HK-2 (cell line): ENCODE data around the gene HSPA9.

ENCODE experiments used
- DNase-seq: peaks from one replicate; pipeline ENCODE4 v3.0.0-alpha.2; 2018; ENCODE audit not compliant: unreplicated experiment

The HSPA9 gene

DNA sequence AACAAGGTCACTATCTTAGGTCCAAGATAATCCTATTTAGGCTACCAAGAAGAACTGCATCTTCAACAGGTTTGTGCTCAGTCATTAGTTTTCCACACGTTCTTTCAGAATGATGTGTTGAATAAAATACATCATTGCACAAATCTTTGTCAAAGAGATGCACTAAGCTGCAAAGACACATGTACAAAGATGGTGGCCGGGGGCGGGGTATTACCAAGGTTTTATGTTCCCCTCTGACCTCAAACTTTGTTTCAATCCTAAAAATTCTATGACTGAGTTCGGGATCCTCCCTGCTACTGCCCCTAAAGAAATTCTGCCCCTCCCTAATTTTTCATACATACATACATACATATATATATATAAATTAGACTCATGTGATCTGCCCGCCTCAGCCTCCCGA, 14.2 kb downstream of the HSPA9 start:
- DNase-seq = no peak

- no peak for DNase-seq
Observed at GRCh38 chr5:138559937-138560336, 15.3 kb downstream of the HSPA9 start.

GRCh38 chr5:138557677-138558076, 17.5 kb downstream of the HSPA9 start:
- DNase-seq = no peak

GRCh38 chr5:138554143-138554542, 21.1 kb downstream of the HSPA9 start:
- no peak for DNase-seq

GRCh38 chr5:138553437-138554095, 21.6 kb downstream of the HSPA9 start:
- no peak for DNase-seq

DNA sequence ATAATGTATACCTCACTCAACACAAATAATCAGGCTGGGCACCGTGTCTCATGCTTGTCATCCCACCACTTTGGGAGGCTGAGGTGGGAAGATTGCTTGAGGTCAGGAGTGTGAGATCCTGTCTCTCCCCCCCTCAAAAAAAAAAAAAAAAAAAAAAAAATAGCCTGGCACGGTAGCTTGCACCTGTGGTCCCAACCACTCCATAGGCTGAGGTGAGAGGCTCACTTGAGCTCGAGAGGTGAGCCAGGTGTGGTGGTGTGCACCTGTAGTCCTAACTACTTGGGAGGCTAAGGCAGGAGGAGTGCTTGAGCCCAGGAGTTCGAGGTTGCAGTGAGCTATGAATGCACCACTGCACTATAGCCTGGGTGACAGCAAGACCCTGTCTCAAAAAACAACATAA, 22.5 kb downstream of the HSPA9 start:
- no peak for DNase-seq

DNA sequence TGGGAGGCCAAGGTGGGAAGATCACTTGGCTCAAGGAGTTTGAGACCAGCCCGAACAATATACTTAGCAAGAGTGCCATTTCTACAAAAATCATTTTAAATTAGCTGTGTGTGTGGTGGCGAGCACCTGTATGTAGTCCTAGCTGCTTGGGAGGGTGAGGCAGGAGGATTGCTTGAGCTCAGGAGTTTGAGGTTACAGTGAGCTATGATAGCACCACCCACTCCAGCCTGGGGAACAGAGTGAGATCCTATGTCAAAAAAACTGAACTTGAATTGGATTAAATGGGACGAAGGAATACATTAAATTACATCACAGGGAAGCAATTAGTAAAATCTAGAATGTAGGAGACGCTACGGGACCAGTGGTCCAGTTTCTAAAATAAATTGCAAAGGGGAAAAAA, 25.8 kb downstream of the HSPA9 start:
- no peak for DNase-seq

- DNase-seq = no peak
Observed at GRCh38 chr5:138545919-138546562, 29.2 kb downstream of the HSPA9 start.

DNA sequence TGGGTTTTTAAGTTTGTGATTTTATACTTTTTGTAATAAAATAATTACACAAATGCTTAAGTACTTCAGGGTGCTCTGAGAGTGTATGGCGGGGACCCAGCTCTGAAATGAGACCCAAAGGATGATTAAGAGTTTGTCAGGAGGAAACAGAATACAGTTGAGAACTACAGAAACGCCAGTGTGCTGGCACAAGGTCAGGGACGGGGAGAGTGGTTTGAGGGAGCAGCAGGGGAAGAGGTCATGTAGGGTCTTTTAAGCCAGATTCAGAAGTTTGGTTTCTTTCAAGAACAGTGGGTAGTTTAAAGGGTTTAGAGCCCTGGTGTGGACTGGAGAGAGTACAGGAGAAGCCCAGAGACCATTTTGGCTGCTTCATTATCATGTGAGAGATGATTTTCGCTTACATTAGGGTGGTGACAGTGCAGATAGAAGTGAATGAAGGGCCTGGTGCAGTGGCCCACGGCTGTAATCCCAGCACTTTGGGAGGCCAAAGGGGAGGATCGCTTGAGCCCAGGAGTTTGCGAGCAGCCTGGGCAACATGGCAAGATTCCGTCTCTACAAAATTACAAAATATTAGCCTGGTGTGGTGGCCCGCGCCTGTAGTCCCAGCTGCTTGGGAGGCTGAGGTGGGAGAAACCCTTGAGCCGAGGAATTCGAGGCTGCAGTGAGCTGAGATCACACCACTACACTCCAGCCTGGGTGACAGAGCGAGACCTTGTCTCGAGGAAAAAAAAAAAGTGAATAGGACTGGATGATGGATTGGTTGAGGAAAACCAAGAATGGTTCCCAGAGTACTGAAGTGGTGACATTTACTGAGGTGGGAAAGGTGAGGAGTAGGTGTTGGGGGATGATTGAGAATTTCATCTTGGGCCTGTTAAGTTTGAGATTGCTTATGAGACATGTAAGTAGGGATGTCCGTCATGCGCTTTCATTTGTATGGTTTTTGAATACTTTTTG, 30.7 kb downstream of the HSPA9 start:
- DNase-seq = peak; percentile 8

GRCh38 chr5:138543730-138544104, 31.5 kb downstream of the HSPA9 start:
- DNase-seq = no peak

GRCh38 chr5:138542956-138543729, 32.1 kb downstream of the HSPA9 start, which contains the start of gene ETF1:
TSS of gene ETF1 (minus strand) at chr5:138543236. CDS start at chr5:138542918, 318 bp downstream.
- peak; percentile 98 for DNase-seq

GRCh38 chr5:138542180-138542955, 32.8 kb downstream of the HSPA9 start:
- peak; percentile 16 for DNase-seq

DNA sequence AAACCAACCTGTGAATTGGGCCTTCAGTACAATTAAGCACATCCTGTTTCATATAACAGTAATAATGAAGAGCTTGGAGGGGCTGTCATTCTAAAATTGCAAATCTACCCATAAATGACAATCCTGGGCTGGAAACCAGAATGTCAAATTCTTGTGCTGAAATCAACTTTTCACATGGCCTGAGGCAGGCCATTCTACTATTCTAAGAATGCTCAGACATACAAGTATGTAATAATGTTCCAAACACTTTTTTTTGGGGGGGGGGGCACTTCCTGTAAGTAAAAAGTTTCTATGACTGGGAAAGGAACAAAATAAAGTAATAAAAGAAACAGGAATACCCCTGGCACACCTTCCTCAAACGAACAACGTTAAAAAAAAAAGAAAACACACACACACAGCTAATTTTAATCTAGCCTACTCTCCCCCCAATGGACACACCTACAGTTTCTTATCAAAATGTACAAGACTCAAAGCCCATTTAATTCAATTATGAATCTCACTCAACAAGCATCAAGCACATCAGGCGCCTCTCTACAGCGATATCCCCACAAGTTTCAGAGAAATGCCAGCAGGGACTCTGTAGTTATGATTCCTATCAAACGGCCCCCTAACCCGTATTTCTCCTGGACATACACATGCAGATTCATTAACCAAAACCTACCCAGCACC, 33.6 kb downstream of the HSPA9 start:
- no peak for DNase-seq

GRCh38 chr5:138539791-138540190, 35.4 kb downstream of the HSPA9 start:
- no peak for DNase-seq

- no peak for DNase-seq
Observed at GRCh38 chr5:138538943-138539627, 36.1 kb downstream of the HSPA9 start.

DNA sequence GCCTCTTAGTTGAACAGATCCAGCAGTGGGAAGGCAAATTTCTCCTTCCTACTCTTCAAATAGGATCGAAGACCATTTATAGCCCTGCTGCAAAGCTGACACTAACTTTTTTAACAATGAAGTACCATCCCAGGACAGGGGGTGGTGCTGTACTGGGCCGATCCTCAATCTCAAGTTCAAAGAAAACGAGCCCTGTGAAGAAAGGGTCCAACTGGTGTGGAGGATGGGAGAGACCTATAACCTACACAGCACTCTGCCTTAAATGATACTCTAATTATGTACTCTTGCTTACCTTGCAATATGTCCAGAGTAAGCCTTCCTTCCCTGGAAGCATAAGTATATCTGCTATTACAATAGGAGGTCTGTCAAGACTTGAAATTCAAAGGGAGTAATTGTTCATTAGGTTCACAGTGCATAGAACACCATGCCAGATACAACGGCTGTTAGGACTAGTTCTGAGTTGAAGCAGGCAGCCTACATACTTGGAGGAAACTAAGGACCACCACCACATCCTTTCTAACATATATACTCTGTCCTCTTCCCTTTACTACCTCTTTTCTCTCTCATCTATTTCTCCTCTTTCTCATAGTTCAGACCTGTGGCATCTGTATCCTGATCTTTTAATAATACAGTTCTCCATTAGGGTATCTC, 38.4 kb downstream of the HSPA9 start:
- DNase-seq = no peak

GRCh38 chr5:138536215-138536614, 39.0 kb downstream of the HSPA9 start:
- no peak for DNase-seq

GRCh38 chr5:138533973-138534941, 40.9 kb downstream of the HSPA9 start:
- no peak for DNase-seq
